HG03521 (cell line): ENCODE measurements around the gene PANK3.
"Not testable (repeated sequence)": the region's sequence is repeated elsewhere in the genome, so short reads cannot be mapped to it uniquely, and the experiment has no call there.

Experiments used
- ATAC-seq: cut with Tn5 transposase; IDR thresholded peaks from one replicate; pipeline ENCODE4 v1.9.1; 2021; ENCODE audit warnings: mild to moderate bottlenecking, moderate library complexity; ENCODE audit not compliant: unreplicated experiment

PANK3 gene

GRCh38 chr5:168596122-168596521 lies 17.0 kb upstream of the PANK3 start:
- not testable (repeated sequence) for ATAC-seq

GRCh38 chr5:168592014-168592368 lies 12.8 kb upstream of the PANK3 start:
- no peak for ATAC-seq

GRCh38 chr5:168591302-168592013 lies 12.3 kb upstream of the PANK3 start:
- no peak for ATAC-seq

GRCh38 chr5:168590666-168591065 lies 11.5 kb upstream of the PANK3 start:
- no peak for ATAC-seq

GRCh38 chr5:168587987-168588386 lies 8.8 kb upstream of the PANK3 start:
- no peak for ATAC-seq

GRCh38 chr5:168585119-168585856 lies 6.1 kb upstream of the PANK3 start:
- no peak for ATAC-seq

- no peak for ATAC-seq
Observed at GRCh38 chr5:168583742-168584482, 4.7 kb upstream of the PANK3 start.

GRCh38 chr5:168580814-168581469 lies 1.8 kb upstream of the PANK3 start:
- not testable (repeated sequence) for ATAC-seq

GRCh38 chr5:168580227-168580508 lies 1.0 kb upstream of the PANK3 start:
- no peak for ATAC-seq

GRCh38 chr5:168579488-168580226 lies 489 bp upstream of the PANK3 start:
- peak; percentile 92 for ATAC-seq

GRCh38 chr5:168578006-168578405 lies 1.2 kb downstream of the PANK3 start:
- no peak for ATAC-seq

GRCh38 chr5:168575391-168576372 lies 3.5 kb downstream of the PANK3 start:
- no peak for ATAC-seq

- ATAC-seq = not testable (repeated sequence)
Observed at GRCh38 chr5:168574156-168574555, 5.0 kb downstream of the PANK3 start.

- not testable (repeated sequence) for ATAC-seq
Observed at GRCh38 chr5:168573663-168574062, 5.5 kb downstream of the PANK3 start.

- no peak for ATAC-seq
Observed at GRCh38 chr5:168570490-168571328, 8.5 kb downstream of the PANK3 start.

GRCh38 chr5:168568738-168569137 lies 10.4 kb downstream of the PANK3 start:
- ATAC-seq = no peak

GRCh38 chr5:168563959-168564358 lies 15.2 kb downstream of the PANK3 start:
- ATAC-seq = no peak

GRCh38 chr5:168562279-168562678 lies 16.9 kb downstream of the PANK3 start:
- no peak for ATAC-seq

GRCh38 chr5:168557389-168557788 lies 21.8 kb downstream of the PANK3 start:
- no peak for ATAC-seq
